HepG2 (cell line): ENCODE results near the gene GAPT. TPM values are rescaled to one million over a fixed set of nuclear protein-coding genes. Genes with fewer than 3 reads are reported as not detected.

Experiments
- ARNT ChIP-seq: fragments of 450-650 bp; IDR thresholded peaks from 2 replicates; pipeline ENCODE4 v1.6.1; 2017
- CCDC6 ChIP-seq: sonication (generic); formaldehyde crosslinking; IDR thresholded peaks from 2 replicates; pipeline ENCODE4 v1.8.1; 2022; ENCODE audit warnings: mild to moderate bottlenecking, missing genetic modification reagents, moderate library complexity
- CENPX ChIP-seq: sonication (generic); formaldehyde crosslinking; IDR thresholded peaks from 2 replicates; pipeline ENCODE4 v1.9.0; 2021; ENCODE audit warnings: mild to moderate bottlenecking, missing genetic modification reagents, moderate library complexity
- EED ChIP-seq: sonication (generic); formaldehyde crosslinking; IDR thresholded peaks from 2 replicates; pipeline ENCODE4 v1.5.0; 2020; ENCODE audit warnings: mild to moderate bottlenecking, missing genetic modification reagents
- ETS1 ChIP-seq: sonication (generic); formaldehyde crosslinking; IDR thresholded peaks from 2 replicates; pipeline ENCODE4 v1.4.0; 2020; ENCODE audit warnings: missing genetic modification reagents
- FUBP1 ChIP-seq: sonication (generic); formaldehyde crosslinking; IDR thresholded peaks from 2 replicates; pipeline ENCODE4 v1.5.1; 2020; ENCODE audit warnings: missing genetic modification reagents, mild to moderate bottlenecking, borderline replicate concordance
- GATAD1 ChIP-seq: IDR thresholded peaks from 2 replicates; pipeline ENCODE4 v1.6.1; 2016; ENCODE audit warnings: missing genetic modification reagents, missing compliant biosample characterization
- GATAD2A ChIP-seq: IDR thresholded peaks from 2 replicates; pipeline ENCODE4 v1.6.1; 2016
- GRHL1 ChIP-seq: sonication (generic); formaldehyde crosslinking; conservative IDR thresholded peaks from 2 replicates; pipeline ENCODE4 v1.8.0; 2022; ENCODE audit warnings: missing genetic modification reagents
- HMGXB4 ChIP-seq, 2 experiments: sonication (generic) in 1 of 2; formaldehyde crosslinking in 1 of 2; IDR thresholded peaks; 2 replicates each; pipeline versions ENCODE4 v1.4.0 to v1.6.1; 2018 to 2020; ENCODE audit warnings: missing genetic modification reagents in 2 of 2, borderline replicate concordance in 1 of 2, low read depth in 1 of 2, mild to moderate bottlenecking in 1 of 2, missing biosample characterization in 1 of 2
- HNRNPH1 ChIP-seq: fragments of 200-400 bp; formaldehyde crosslinking; optimal IDR thresholded peaks from 2 replicates; pipeline ENCODE3; 2017; ENCODE audit warnings: mild to moderate bottlenecking, low read depth, low read length
- NFE2L1 ChIP-seq: sonication (generic); formaldehyde crosslinking; IDR thresholded peaks from 2 replicates; pipeline ENCODE4 v1.4.0; 2020; ENCODE audit warnings: missing genetic modification reagents, mild to moderate bottlenecking, borderline replicate concordance
- PCBP2 ChIP-seq: fragments of 200-400 bp; formaldehyde crosslinking; optimal IDR thresholded peaks from 2 replicates; pipeline ENCODE3; 2018; ENCODE audit warnings: low read length, low read depth; ENCODE audit not compliant: poor library complexity, severe bottlenecking
- RBM22 ChIP-seq: fragments of 200-400 bp; formaldehyde crosslinking; optimal IDR thresholded peaks from 2 replicates; pipeline ENCODE3; 2017; ENCODE audit warnings: mild to moderate bottlenecking, low read length, moderate library complexity
- SMARCC2 ChIP-seq: fragments of 450-650 bp; IDR thresholded peaks from 2 replicates; pipeline ENCODE4 v1.6.1; 2017; ENCODE audit warnings: antibody characterized with exemption, mild to moderate bottlenecking
- ZKSCAN1 ChIP-seq: fragments of 150-350 bp; IDR thresholded peaks from 2 replicates; pipeline ENCODE4 v1.6.1; 2014; ENCODE audit warnings: low read length
- ZMYM2 ChIP-seq: sonication (generic); formaldehyde crosslinking; IDR thresholded peaks from 2 replicates; pipeline ENCODE4 v1.8.0; 2022; ENCODE audit warnings: mild to moderate bottlenecking, missing genetic modification reagents
- ZNF24 ChIP-seq: fragments of 450-650 bp; IDR thresholded peaks from 2 replicates; pipeline ENCODE4 v1.6.1; 2017; ENCODE audit warnings: antibody characterized with exemption, mild to moderate bottlenecking
- ZNF574 ChIP-seq: sonication (generic); formaldehyde crosslinking; IDR thresholded peaks from 2 replicates; pipeline ENCODE4 v1.4.0; 2020; ENCODE audit warnings: missing genetic modification reagents
- ZNF616 ChIP-seq: sonication (generic); formaldehyde crosslinking; IDR thresholded peaks from 2 replicates; pipeline ENCODE4 v1.5.0; 2020; ENCODE audit warnings: low read depth, mild to moderate bottlenecking, missing genetic modification reagents
- polyA plus RNA-seq, 8 experiments: library from polyadenylated mRNA; depleted of rRNA in 3 of 8; stranded (reverse) in 7 of 8; unstranded in 1 of 8; fragments of >200 nt; fragmentation: Illumina TruSeq in 4 of 8; extraction: Trizol in 4 of 8; gene quantifications; 2 replicates each; pipeline versions ENCODE4 v1.2.1 to v1.2.3, GENCODE V29; 2011 to 2016; ENCODE audit warnings: low read depth in 4 of 8, missing spikeins in 1 of 8, mixed read lengths in 1 of 8; ENCODE audit not compliant: insufficient read depth in 1 of 8
- total RNA-seq, 5 experiments: library from RNA; depleted of rRNA; stranded (reverse); fragments of >200 nt; fragmentation: Illumina TruSeq; extraction: Trizol; gene quantifications; 2 replicates each; pipeline ENCODE4 v1.2.3, GENCODE V29; 2016; ENCODE audit warnings: low read depth in 1 of 5

Gene GAPT
- total and polyA plus RNA-seq, 2 of the 13 experiments (the other 11 are each of a cell fraction or from before 2014, with no cell fraction given): not detected

- no peak for TF ChIP-seq FUBP1
- TF ChIP-seq ZNF616 (CRISPR knock-in tag): no peak
- TF ChIP-seq NFE2L1 (CRISPR knock-in tag): no peak
- no peak for TF ChIP-seq GATAD1 (CRISPR knock-in tag)
- no peak for TF ChIP-seq RBM22
- no peak for TF ChIP-seq ARNT
- TF ChIP-seq PCBP2: no peak
- no peak for TF ChIP-seq SMARCC2
- TF ChIP-seq GRHL1 (CRISPR knock-in tag): no peak
- TF ChIP-seq ETS1 (CRISPR knock-in tag): no peak
- TF ChIP-seq EED: no peak
- TF ChIP-seq HMGXB4 (CRISPR knock-in tag; IDR thresholded peaks at IDR 0.05; ENCODE audit: borderline replicate concordance in 1 of 2, low read depth in 1 of 2): peak; percentile 25 to 85
- no peak for TF ChIP-seq HNRNPH1
- no peak for TF ChIP-seq ZKSCAN1
- no peak for TF ChIP-seq ZNF574 (CRISPR knock-in tag)
- peak; percentile 17; the same call in 1 of the 2 replicates for TF ChIP-seq GATAD2A (CRISPR knock-in tag)
- TF ChIP-seq CCDC6 (CRISPR knock-in tag): peak; percentile 75
- TF ChIP-seq CENPX (CRISPR knock-in tag): no peak
- TF ChIP-seq ZNF24: no peak
- peak; percentile 61; the same call in 1 of the 2 replicates for TF ChIP-seq ZMYM2 (CRISPR knock-in tag)
Measured at GRCh38 chr5:58460002-58460731, 31.1 kb upstream of the GAPT start, which contains the start of gene PLK2 (continued).
